Activated CD4-positive, CD25-positive, alpha-beta regulatory T cell treated with anti-CD3 and anti-CD28 coated beads, Interleukin-2, amount 50 U/mL, for 16 hours (primary cell): Measurements from ENCODE around the gene TCEAL8.
A peak's percentile ranks its signal among the peaks of the same experiment; 100 is the strongest.

Source experiments
- DNase-seq: peaks from one replicate; pipeline ENCODE4 v3.0.0-alpha.2; 2020; ENCODE audit warnings: low read depth, low spot score

The TCEAL8 gene

GRCh38 chrX:103214870-103215424 is 40.0 kb downstream of the TCEAL8 start, which contains the start of gene BEX4:
Gene BEX4 (plus strand): TSS chrX:103215108. CDS start chrX:103216154, 1,046 bp downstream.
- peak; percentile 51 for DNase-seq

GRCh38 chrX:103212749-103213457 is 42.1 kb downstream of the TCEAL8 start:
- DNase-seq: no peak

- DNase-seq: peak; percentile 16
These were observed 43.8 kb downstream of the TCEAL8 start for GRCh38 chrX:103211012-103211715.

- DNase-seq: no peak
These were observed 44.9 kb downstream of the TCEAL8 start for GRCh38 chrX:103210056-103210455.
